H9 (cell line): ENCODE measurements around the gene CASTOR1. TPM values are rescaled to one million over a fixed set of nuclear protein-coding genes. Genes with fewer than 3 reads are reported as not detected.

ENCODE experiments used
- DNase-seq: peaks from one replicate; pipeline ENCODE4 v3.0.0-alpha.2; 2017
- H2AFZ ChIP-seq: one replicate; pipeline ENCODE4 v1.6.1; 2013; ENCODE audit warnings: mild to moderate bottlenecking, low read length, control low read depth, moderate library complexity
- H2AK5ac ChIP-seq: 2 replicates; pipeline ENCODE4 v1.6.1; 2013; ENCODE audit warnings: low read length, control low read depth, mixed read lengths; ENCODE audit not compliant: insufficient read length
- H2BK120ac ChIP-seq: one replicate; pipeline ENCODE4 v1.6.1; 2013; ENCODE audit warnings: low read depth, mild to moderate bottlenecking, low read length, control low read depth, inconsistent platforms; ENCODE audit not compliant: poor library complexity, severe bottlenecking
- H2BK12ac ChIP-seq: 2 replicates; pipeline ENCODE4 v1.6.1; 2013; ENCODE audit warnings: low read length, control low read depth, mixed read lengths, low read depth; ENCODE audit not compliant: insufficient read length
- H2BK15ac ChIP-seq: 2 replicates; pipeline ENCODE4 v1.6.1; 2013; ENCODE audit warnings: low read depth, low read length, control low read depth
- H2BK20ac ChIP-seq: one replicate; pipeline ENCODE4 v1.6.1; 2013; ENCODE audit warnings: low read depth, mild to moderate bottlenecking, low read length, control low read depth, inconsistent platforms; ENCODE audit not compliant: poor library complexity, severe bottlenecking
- H2BK5ac ChIP-seq: 2 replicates; pipeline ENCODE4 v1.6.1; 2013; ENCODE audit warnings: low read length, control low read depth, mixed read lengths; ENCODE audit not compliant: insufficient read length
- H3K14ac ChIP-seq: 2 replicates; pipeline ENCODE4 v1.6.1; 2013; ENCODE audit warnings: low read length, control low read depth; ENCODE audit not compliant: insufficient read depth
- H3K18ac ChIP-seq: 2 replicates; pipeline ENCODE4 v1.6.1; 2013; ENCODE audit warnings: low read depth, mild to moderate bottlenecking, mixed read lengths, low read length, control low read depth; ENCODE audit not compliant: insufficient read length
- H3K23ac ChIP-seq: 2 replicates; pipeline ENCODE4 v1.6.1; 2013; ENCODE audit warnings: low read length, control low read depth, mixed read lengths, low read depth; ENCODE audit not compliant: insufficient read length
- H3K23me2 ChIP-seq: 2 replicates; pipeline ENCODE4 v1.6.1; 2013; ENCODE audit warnings: low read depth, mild to moderate bottlenecking, mixed read lengths, low read length, control low read depth; ENCODE audit not compliant: insufficient read length, poor library complexity, severe bottlenecking
- H3K27ac ChIP-seq: 2 replicates; pipeline ENCODE4 v1.5.1; 2013; ENCODE audit warnings: low read length, control low read depth, mixed read lengths, low read depth; ENCODE audit not compliant: insufficient read length
- H3K27me3 ChIP-seq: 2 replicates; pipeline ENCODE4 v1.6.1; 2013; ENCODE audit warnings: low read length, control low read depth, inconsistent platforms; ENCODE audit not compliant: insufficient read depth
- H3K4ac ChIP-seq: 2 replicates; pipeline ENCODE4 v1.6.1; 2013; ENCODE audit warnings: low read depth, mild to moderate bottlenecking, control low read depth, inconsistent platforms, low read length, moderate library complexity
- H3K4me1 ChIP-seq: 2 replicates; pipeline ENCODE4 v1.6.1; 2013; ENCODE audit warnings: low read length, control low read depth, inconsistent platforms; ENCODE audit not compliant: insufficient read depth
- H3K4me2 ChIP-seq: 2 replicates; pipeline ENCODE4 v1.6.1; 2013; ENCODE audit warnings: low read length, control low read depth, mixed read lengths; ENCODE audit not compliant: insufficient read length, insufficient read depth
- H3K56ac ChIP-seq: 2 replicates; pipeline ENCODE4 v1.6.1; 2013; ENCODE audit warnings: low read depth, mild to moderate bottlenecking, mixed read lengths, low read length, control low read depth; ENCODE audit not compliant: insufficient read length
- H3K79me1 ChIP-seq: 2 replicates; pipeline ENCODE4 v1.6.1; 2013; ENCODE audit warnings: low read depth, mild to moderate bottlenecking, moderate library complexity, low read length, control low read depth, inconsistent platforms; ENCODE audit not compliant: insufficient read depth, poor library complexity, severe bottlenecking
- H3K79me2 ChIP-seq: 2 replicates; pipeline ENCODE4 v1.6.1; 2013; ENCODE audit warnings: low read length, control low read depth, inconsistent platforms; ENCODE audit not compliant: insufficient read depth
- H3K9ac ChIP-seq: 2 replicates; pipeline ENCODE4 v1.6.1; 2013; ENCODE audit warnings: low read length, control low read depth, mixed read lengths; ENCODE audit not compliant: insufficient read length; ENCODE audit errors: extremely low read depth
- H3K9me3 ChIP-seq: one replicate; pipeline ENCODE4 v1.6.1; 2013; ENCODE audit warnings: low read depth, low read length, inconsistent platforms; ENCODE audit not compliant: control insufficient read depth
- H3T11ph ChIP-seq: one replicate; pipeline ENCODE4 v1.6.1; 2013; ENCODE audit warnings: mild to moderate bottlenecking, low read length, control low read depth, inconsistent platforms
- H4K20me1 ChIP-seq: one replicate; pipeline ENCODE4 v1.6.1; 2013; ENCODE audit not compliant: control insufficient read depth, insufficient read length, insufficient read depth
- H4K5ac ChIP-seq: 2 replicates; pipeline ENCODE4 v1.6.1; 2013; ENCODE audit warnings: low read depth, mild to moderate bottlenecking, mixed read lengths, low read length, control low read depth; ENCODE audit not compliant: insufficient read length
- H4K8ac ChIP-seq: replicated peaks from 2 replicates; pipeline ENCODE4 v1.6.1; 2013; ENCODE audit warnings: low read length, control low read depth, mixed read lengths, low read depth; ENCODE audit not compliant: insufficient read length
- H4K91ac ChIP-seq: 2 replicates; pipeline ENCODE4 v1.6.1; 2013; ENCODE audit warnings: low read depth, mild to moderate bottlenecking, moderate library complexity, mixed read lengths, low read length, control low read depth; ENCODE audit not compliant: insufficient read length
- H3K27ac Mint-ChIP-seq, 3 experiments: 2 replicates in 2 of 3; 3 replicates in 1 of 3; pipeline ENCODE4 v1.8.0; 2020 to 2021; ENCODE audit warnings: mixed read lengths in 3 of 3, mild to moderate bottlenecking in 1 of 3, moderate library complexity in 1 of 3
- H3K27me3 Mint-ChIP-seq: 2 replicates; pipeline ENCODE4 v1.8.0; 2021; ENCODE audit warnings: low read depth, mild to moderate bottlenecking, moderate library complexity, mixed read lengths
- H3K36me3 Mint-ChIP-seq, 3 experiments: 2 replicates in 2 of 3; 3 replicates in 1 of 3; pipeline ENCODE4 v1.8.0; 2020 to 2021; ENCODE audit warnings: low read depth in 3 of 3, mixed read lengths in 3 of 3; ENCODE audit not compliant: insufficient read depth in 1 of 3
- H3K4me1 Mint-ChIP-seq, 2 experiments: 2 replicates each; pipeline ENCODE4 v1.8.0; 2020; ENCODE audit warnings: mixed read lengths in 2 of 2
- H3K4me3 Mint-ChIP-seq, 2 experiments: 2 replicates in 1 of 2; 3 replicates in 1 of 2; pipeline ENCODE4 v1.8.0; 2020 to 2021; ENCODE audit warnings: mild to moderate bottlenecking in 2 of 2, mixed read lengths in 2 of 2, moderate library complexity in 1 of 2
- H3K9me3 Mint-ChIP-seq, 2 experiments: 2 replicates in 1 of 2; 3 replicates in 1 of 2; pipeline ENCODE4 v1.8.0; 2020; ENCODE audit warnings: mild to moderate bottlenecking in 2 of 2, mixed read lengths in 2 of 2, moderate library complexity in 1 of 2
- WGBS: extraction: QIAGEN DNeasy Blood & Tissue Kit; methylation state at CpG from one replicate; pipeline ENCODE4 v1.1.7; 2013; ENCODE audit warnings: missing lambda C conversion rate, low lambda C conversion rate, mixed read lengths; ENCODE audit not compliant: insufficient read length; ENCODE audit errors: extremely low coverage; 5-methylcytosine and 5-hydroxymethylcytosine counted together
- total RNA-seq: library from RNA; stranded (reverse); gene quantifications from 2 replicates; pipeline ENCODE4 v1.2.1, GENCODE V29; 2021
- TF ChIP-seq, protein P1 (sequence below): fragments of 200-600 bp; sonication (generic); conservative IDR thresholded peaks from 3 replicates; pipeline ENCODE4 v1.8.0; 2021; ENCODE audit warnings: antibody characterized with exemption, mild to moderate bottlenecking

Gene CASTOR1
- total RNA-seq, 1 experiment from 2014 or later, result 8.8 TPM

DNA sequence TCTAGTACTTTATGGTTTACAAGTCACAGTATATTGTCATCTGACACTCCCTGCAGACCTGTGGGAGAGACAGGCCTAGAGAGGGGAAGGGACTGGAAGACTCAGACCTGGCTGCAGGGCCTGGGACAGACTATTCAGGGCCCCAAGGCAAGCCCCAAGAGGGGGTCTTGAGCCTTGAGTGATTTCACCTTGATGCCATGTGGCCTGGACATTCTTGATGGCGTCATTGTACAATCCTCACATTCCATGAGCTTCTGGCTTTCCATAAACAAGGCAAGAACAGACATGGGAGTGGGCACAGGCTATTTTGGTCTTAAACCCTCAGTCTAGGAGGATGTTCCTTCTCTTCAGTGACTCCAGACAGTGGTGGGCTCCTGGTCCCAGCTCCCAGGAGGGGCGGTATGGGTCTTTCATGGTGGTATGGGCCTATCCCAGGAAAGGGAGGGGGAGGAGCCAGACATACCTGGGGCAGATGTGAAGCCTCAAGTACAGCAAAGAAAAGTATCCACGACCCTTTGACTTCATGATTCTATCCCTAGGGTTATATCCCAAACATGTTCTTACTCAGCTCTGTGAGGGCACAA is 39.3 kb upstream of the CASTOR1 start:
- TF ChIP-seq, protein P1, sequence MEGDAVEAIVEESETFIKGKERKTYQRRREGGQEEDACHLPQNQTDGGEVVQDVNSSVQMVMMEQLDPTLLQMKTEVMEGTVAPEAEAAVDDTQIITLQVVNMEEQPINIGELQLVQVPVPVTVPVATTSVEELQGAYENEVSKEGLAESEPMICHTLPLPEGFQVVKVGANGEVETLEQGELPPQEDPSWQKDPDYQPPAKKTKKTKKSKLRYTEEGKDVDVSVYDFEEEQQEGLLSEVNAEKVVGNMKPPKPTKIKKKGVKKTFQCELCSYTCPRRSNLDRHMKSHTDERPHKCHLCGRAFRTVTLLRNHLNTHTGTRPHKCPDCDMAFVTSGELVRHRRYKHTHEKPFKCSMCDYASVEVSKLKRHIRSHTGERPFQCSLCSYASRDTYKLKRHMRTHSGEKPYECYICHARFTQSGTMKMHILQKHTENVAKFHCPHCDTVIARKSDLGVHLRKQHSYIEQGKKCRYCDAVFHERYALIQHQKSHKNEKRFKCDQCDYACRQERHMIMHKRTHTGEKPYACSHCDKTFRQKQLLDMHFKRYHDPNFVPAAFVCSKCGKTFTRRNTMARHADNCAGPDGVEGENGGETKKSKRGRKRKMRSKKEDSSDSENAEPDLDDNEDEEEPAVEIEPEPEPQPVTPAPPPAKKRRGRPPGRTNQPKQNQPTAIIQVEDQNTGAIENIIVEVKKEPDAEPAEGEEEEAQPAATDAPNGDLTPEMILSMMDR, result no peak
- DNase-seq, result no peak
- H2BK5ac ChIP-seq, result no peak overlapping the region
- no peak overlapping the region for H3K18ac ChIP-seq
- no peak overlapping the region for H3K23ac ChIP-seq
- H3K14ac ChIP-seq, result no peak overlapping the region
- H3K23me2 ChIP-seq, result peaks cover 4% of the 10 kb centered on the region
- no peak overlapping the region for H4K5ac ChIP-seq
- H3K27me3 ChIP-seq, result no peaks in the 10 kb centered on the region
- WGBS, result no CpG with 5 or more reads among the region's 3 CpGs
- no peaks in the 10 kb centered on the region for H3K79me2 ChIP-seq
- peak overlapping the region in 1 of 3 experiments; percentile 72; a peak in 1 of 7 replicates for H3K27ac Mint-ChIP-seq
- H3K4ac ChIP-seq, result no peak overlapping the region
- no peak overlapping the region for H4K91ac ChIP-seq
- no peak overlapping the region for H2BK12ac ChIP-seq
- no peak overlapping the region for H2BK120ac ChIP-seq
- H3K4me3 Mint-ChIP-seq, result no peak overlapping the region
- H2AFZ ChIP-seq, result no peak overlapping the region
- H3K4me2 ChIP-seq, result no peak overlapping the region
- peaks cover 24 to 29% of the 10 kb centered on the region in 2 experiments for H3K4me1 Mint-ChIP-seq
- H3T11ph ChIP-seq, result no peak overlapping the region
- H3K9ac ChIP-seq, result no peak overlapping the region
- H3K27ac ChIP-seq, result no peak overlapping the region
- H3K27me3 Mint-ChIP-seq, result no peaks in the 10 kb centered on the region; the same call in 1 of the 2 replicates
- H3K4me1 ChIP-seq, result no peaks in the 10 kb centered on the region
- H3K9me3 Mint-ChIP-seq, result no peaks in the 10 kb centered on the region
- no peaks in the 10 kb centered on the region for H3K79me1 ChIP-seq
- H3K9me3 ChIP-seq, result no peaks in the 10 kb centered on the region
- H4K8ac ChIP-seq, result no peak overlapping the region
- no peak overlapping the region for H2BK15ac ChIP-seq
- no peak overlapping the region for H3K56ac ChIP-seq
- H3K36me3 Mint-ChIP-seq, result peaks cover 2 to 27% (median 18%) of the 10 kb centered on the region in 3 experiments; a peak in 6 of 7 replicates
- no peak overlapping the region for H2BK20ac ChIP-seq
- peaks cover 2% of the 10 kb centered on the region for H4K20me1 ChIP-seq
- H2AK5ac ChIP-seq, result no peak overlapping the region
